GM12878 (cell line): Measurements from ENCODE around the gene USH1G. TPM values are rescaled to one million over a fixed set of nuclear protein-coding genes. Genes with fewer than 3 reads are reported as not detected.

Source experiments
- ATAC-seq: fragments of 200-7000 bp; cut with Tn5 transposase; 3 replicates; pipeline ENCODE4 v1.9.1; 2020; ENCODE audit warnings: mild to moderate bottlenecking, moderate library complexity
- BruUV-seq: library from RNA; stranded (reverse); fragments of 400-500 nt; replicated peaks from 2 replicates; lab custom pipeline; 2021; lab: Mats Ljungman, UMichigan
- CTCF ChIA-PET: fragments of 300-600 bp; sonication (Branson Sonifier 250); formaldehyde crosslinking; extraction: SDS; loops from one replicate; lab custom pipeline; 2021; ENCODE audit warnings: inconsistent platforms; lab: Yijun Ruan, JAX
- POLR2A ChIA-PET: fragments of 350-600 bp; formaldehyde crosslinking; extraction: SDS; loops from one replicate; lab custom pipeline; 2021; ENCODE audit warnings: inconsistent platforms; lab: Charles Lee
- RAD21 ChIA-PET: fragments of 300-600 bp; sonication (Branson Sonifier 250); formaldehyde crosslinking; loops from one replicate; lab custom pipeline; 2023; ENCODE audit warnings: antibody characterized with exemption; ENCODE audit not compliant: unreplicated experiment; lab: Charles Lee
- SMC1A ChIA-PET: fragments of 300-600 bp; sonication (Branson Sonifier 250); formaldehyde crosslinking; loops from one replicate; lab custom pipeline; 2023; ENCODE audit not compliant: unreplicated experiment, uncharacterized antibody; lab: Charles Lee
- DNase-seq: peaks from one replicate; pipeline ENCODE4 v3.0.0-alpha.2; 2011; ENCODE audit warnings: low read depth, low spot score
- FAIRE-seq: peaks from 3 replicates; lab custom pipeline; 2011; peaks lifted over from hg19 to GRCh38; lab: Jason Lieb, UNC
- H2AFZ ChIP-seq: 2 replicates; pipeline ENCODE4 v1.6.0; 2011; ENCODE audit warnings: low read depth, low read length, control low read depth; ENCODE audit not compliant: control insufficient read depth
- H3K27ac ChIP-seq: 2 replicates; pipeline ENCODE4 v1.5.1; 2011; ENCODE audit warnings: control low read depth; ENCODE audit not compliant: control insufficient read depth, insufficient read depth
- H3K27me3 ChIP-seq, 2 experiments: replicated peaks in 1 of 2; 2 replicates each; pipeline versions ENCODE4 v1.6.0 to v1.6.1; 2011; ENCODE audit warnings: low read length in 1 of 2; ENCODE audit not compliant: control insufficient read depth in 2 of 2, insufficient read depth in 2 of 2
- H3K36me3 ChIP-seq, 2 experiments: 2 replicates each; pipeline ENCODE4 v1.5.1; 2011; ENCODE audit warnings: low read length in 1 of 2; ENCODE audit not compliant: control insufficient read depth in 2 of 2, insufficient read depth in 2 of 2
- H3K4me1 ChIP-seq: 2 replicates; pipeline ENCODE4 v1.6.1; 2011; ENCODE audit warnings: mild to moderate bottlenecking, low read length, moderate library complexity, mixed read lengths; ENCODE audit not compliant: control insufficient read depth, insufficient read depth
- H3K4me2 ChIP-seq: 2 replicates; pipeline ENCODE4 v1.6.0; 2011; ENCODE audit warnings: control low read depth; ENCODE audit not compliant: control insufficient read depth, insufficient read depth
- H3K4me3 ChIP-seq: fragments of 200-600 bp; sonication (generic); 2 replicates; pipeline ENCODE4 v1.5.1; 2016
- H3K79me2 ChIP-seq: 2 replicates; pipeline ENCODE4 v1.6.0; 2011; ENCODE audit warnings: low read length; ENCODE audit not compliant: control insufficient read depth, insufficient read depth
- H3K9ac ChIP-seq: 2 replicates; pipeline ENCODE4 v1.8.0; 2011; ENCODE audit warnings: low read length, control low read depth, mixed read lengths; ENCODE audit not compliant: control insufficient read depth, insufficient read depth
- H3K9me3 ChIP-seq: replicated peaks from 3 replicates; pipeline ENCODE4 v1.5.1; 2011; ENCODE audit warnings: mild to moderate bottlenecking, low read length; ENCODE audit not compliant: control insufficient read depth, insufficient read depth
- H4K20me1 ChIP-seq: 2 replicates; pipeline ENCODE4 v1.6.0; 2011; ENCODE audit not compliant: control insufficient read depth, insufficient read depth
- GABPA ChIP-seq: IDR thresholded peaks from 2 replicates; pipeline ENCODE4 v1.6.1; 2014; ENCODE audit warnings: antibody characterized with exemption, low read depth, mild to moderate bottlenecking, inconsistent platforms
- IKZF1 ChIP-seq: fragments of 450-650 bp; conservative IDR thresholded peaks from 2 replicates; pipeline ENCODE4 v1.6.1; 2017; ENCODE audit warnings: antibody characterized with exemption, mild to moderate bottlenecking
- IKZF2 ChIP-seq, 2 experiments: fragments of 450-650 bp; IDR thresholded peaks; 2 replicates each; pipeline ENCODE4 v1.6.1; 2017; ENCODE audit warnings: mild to moderate bottlenecking in 2 of 2, moderate library complexity in 2 of 2
- MYC ChIP-seq: IDR thresholded peaks from 2 replicates; pipeline ENCODE4 v1.6.1; 2011; ENCODE audit warnings: mild to moderate bottlenecking, low read length, moderate library complexity, inconsistent platforms; ENCODE audit not compliant: insufficient read depth, insufficient replicate concordance, insufficient read length, severe bottlenecking
- NFXL1 ChIP-seq: fragments of 450-650 bp; IDR thresholded peaks from 2 replicates; pipeline ENCODE4 v1.6.1; 2017; ENCODE audit warnings: antibody characterized with exemption, mild to moderate bottlenecking, borderline replicate concordance
- NR2F1 ChIP-seq: fragments of 450-650 bp; conservative IDR thresholded peaks from 2 replicates; pipeline ENCODE4 v1.6.1; 2017; ENCODE audit warnings: mild to moderate bottlenecking
- POLR2AphosphoS5 ChIP-seq: IDR thresholded peaks from 2 replicates; pipeline ENCODE4 v1.6.1; 2011; ENCODE audit warnings: mild to moderate bottlenecking, low read length, inconsistent platforms
- RAD21 ChIP-seq: IDR thresholded peaks from 2 replicates; pipeline ENCODE4 v1.6.1; 2011; ENCODE audit warnings: mild to moderate bottlenecking, low read depth, low read length, moderate library complexity; ENCODE audit not compliant: insufficient read depth
- RUNX3 ChIP-seq: IDR thresholded peaks from 2 replicates; pipeline ENCODE4 v1.6.1; 2012; ENCODE audit warnings: low read length, inconsistent platforms
- SMARCA5 ChIP-seq: fragments of 450-650 bp; IDR thresholded peaks from 2 replicates; pipeline ENCODE4 v1.6.1; 2017; ENCODE audit warnings: mild to moderate bottlenecking
- SMC3 ChIP-seq: IDR thresholded peaks from 2 replicates; pipeline ENCODE4 v1.6.1; 2011; ENCODE audit warnings: low read length, improper control_type of control experiment, borderline replicate concordance
- USF1 ChIP-seq: IDR thresholded peaks from 2 replicates; pipeline ENCODE4 v1.6.1; 2011; ENCODE audit warnings: borderline replicate concordance, low read depth, mild to moderate bottlenecking, moderate library complexity, mixed read lengths, low read length; ENCODE audit not compliant: insufficient read depth; ENCODE audit errors: extremely low read length
- ZBTB11 ChIP-seq: fragments of 450-650 bp; formaldehyde crosslinking; IDR thresholded peaks from 2 replicates; pipeline ENCODE4 v1.5.0; 2022; ENCODE audit warnings: mild to moderate bottlenecking, missing genetic modification characterization
- ZBTB40 ChIP-seq: fragments of 450-650 bp; IDR thresholded peaks from 2 replicates; pipeline ENCODE4 v1.6.1; 2016; ENCODE audit warnings: mild to moderate bottlenecking, moderate library complexity, borderline replicate concordance
- ZNF24 ChIP-seq: fragments of 450-650 bp; IDR thresholded peaks from 2 replicates; pipeline ENCODE4 v1.6.1; 2017; ENCODE audit warnings: antibody characterized with exemption, mild to moderate bottlenecking
- WGBS: methylation state at CpG from one replicate; pipeline ENCODE4 v1.1.6; 2016; ENCODE audit warnings: low lambda C conversion rate; ENCODE audit not compliant: insufficient replicate concordance, insufficient coverage; ENCODE audit errors: missing lambda C conversion rate; 5-methylcytosine and 5-hydroxymethylcytosine counted together
- in situ Hi-C: fragments of 300-500 bp; cut with MboI; formaldehyde crosslinking; loops from 9 replicates; pipeline ENCODE4 v1.14.3; 2018; ENCODE audit warnings: mixed read lengths
- intact Hi-C: fragments of 100-400 bp; cut with micrococcal nuclease; formaldehyde crosslinking; loops from one replicate; pipeline ENCODE4 v1.14.2; 2022; ENCODE audit not compliant: unreplicated experiment
- polyA plus RNA-seq, 11 experiments: library from polyadenylated mRNA; depleted of rRNA in 4 of 11; unstranded in 6 of 11; stranded (reverse) in 5 of 11; fragments of >200 nt; fragmentation: Nextera tagmentation in 4 of 11; fragmentation: Illumina TruSeq in 1 of 11; extraction: Ambion mirVana in 4 of 11; extraction: Trizol in 1 of 11; gene quantifications; 1 replicate in 1 of 11; 2 replicates in 10 of 11; pipeline versions ENCODE4 v1.2.1 to v1.2.3, GENCODE V29; 2011 to 2016; ENCODE audit warnings: inconsistent platforms in 2 of 11, missing spikeins in 2 of 11, low read depth in 1 of 11
- total RNA-seq, 4 experiments: library from RNA; depleted of rRNA in 3 of 4; stranded (reverse); fragments of >200 nt in 3 of 4; fragmentation: Illumina TruSeq in 1 of 4; extraction: Trizol in 1 of 4; gene quantifications; 2 replicates each; pipeline versions ENCODE4 v1.2.1 to v1.2.3, GENCODE V29; 2013 to 2021

Gene USH1G
- total and polyA plus RNA-seq, 10 of the 15 experiments (the other 5 are each of a cell fraction or from before 2014, with no cell fraction given) = 0.05 to 0.62 (median 0.09) TPM; not detected in 7

- no peaks in the 10 kb centered on the region for H4K20me1 ChIP-seq
- POLR2A ChIA-PET = no interaction called here
- intact Hi-C loops (loop anchor here (1.0 kb wide), 1 partner anchor 37 kb away; no protein-coding TSS in a partner anchor), in situ Hi-C loops (loop anchor here (5.0 kb wide), 1 partner anchor 34 kb away; no protein-coding TSS in a partner anchor)
- WGBS = 48% methylated on average over 29 of the region's 59 CpGs
- H3K4me1 ChIP-seq = no peaks in the 10 kb centered on the region
- FAIRE-seq (no peak), DNase-seq (no peak), ATAC-seq (peak; percentile 88)
- no peak overlapping the region for H3K9ac ChIP-seq
- H3K4me3 ChIP-seq = no peak overlapping the region
- H3K9me3 ChIP-seq = no peaks in the 10 kb centered on the region
- no peaks in the 10 kb centered on the region for H3K79me2 ChIP-seq
- RAD21 ChIA-PET = interaction anchor here (0.9 to 8.1 kb wide), 4 partner anchors 10 to 327 kb away, joined by 3 to 73 read pairs (median 17); no protein-coding TSS in a partner anchor
- no peak overlapping the region for H3K27ac ChIP-seq
- no peaks in the 10 kb centered on the region for H3K36me3 ChIP-seq
- no TSS peak for BruUV-seq
- SMC1A ChIA-PET = interaction anchor here (1.8 to 6.8 kb wide), 2 partner anchors 21 to 36 kb away, joined by 4 to 73 read pairs; no protein-coding TSS in a partner anchor
- H3K4me2 ChIP-seq = no peak overlapping the region
- CTCF ChIA-PET = interaction anchor here (0.6 to 12.6 kb wide), 6 partner anchors 15 to 279 kb away, joined by 3 to 274 read pairs (median 3); no protein-coding TSS in a partner anchor
- peaks cover 11 to 16% of the 10 kb centered on the region in 2 experiments for H3K27me3 ChIP-seq
- no peak overlapping the region for H2AFZ ChIP-seq
- TF ChIP-seq POLR2AphosphoS5 (no peak), RUNX3 (peak; percentile 89), GABPA (no peak), IKZF1 (no peak), SMC3 (peak; percentile 84), NR2F1 (no peak), ZNF24 (no peak), ZBTB40 (no peak), ZBTB11 (no peak), USF1 (no peak), RAD21 (peak; percentile 84), IKZF2 (IDR thresholded peaks at IDR 0.05) (no peak), NFXL1 (no peak), SMARCA5 (peak; percentile 53; the same call in 1 of the 2 replicates), MYC (peak; percentile 19)
These were observed 639 bp upstream of the USH1G start for GRCh38 chr17:74923538-74924249.
